Heart left ventricle (tissue), 16 donors: ENCODE results near the gene FBXO41. TPM values are rescaled to one million over a fixed set of nuclear protein-coding genes. Genes with fewer than 3 reads are reported as not detected.

Experiments used
- ATAC-seq, 4 donors: fragments of 200-7000 bp; cut with Tn5 transposase; one replicate each; pipeline ENCODE4 v1.9.1; 2020 to 2022; ENCODE audit warnings: moderate library complexity in 4 of 4, mild to moderate bottlenecking in 3 of 4, moderate number of reproducible peaks in 1 of 4
- DNase-seq, 5 donors: peaks; one replicate each; pipeline ENCODE4 v3.0.0-alpha.2; 2020
- H3K27ac ChIP-seq, 12 donors: fragments of 200-600 bp; sonication (generic) in 4 of 12; one replicate each; pipeline versions ENCODE4 v1.5.0 to v1.8.0; 2016 to 2022; ENCODE audit warnings: mild to moderate bottlenecking in 2 of 12
- H3K27me3 ChIP-seq, 9 donors: fragments of 200-600 bp; sonication (generic) in 2 of 9; one replicate each; pipeline versions ENCODE4 v1.5.1 to v1.8.0; 2016 to 2022; ENCODE audit warnings: mild to moderate bottlenecking in 3 of 9
- H3K36me3 ChIP-seq, 9 donors: fragments of 200-600 bp; sonication (generic) in 2 of 9; one replicate each; pipeline versions ENCODE4 v1.5.0 to v1.8.0; 2018 to 2022; ENCODE audit warnings: mild to moderate bottlenecking in 2 of 9
- H3K4me1 ChIP-seq, 12 donors: fragments of 200-600 bp; sonication (generic) in 4 of 12; one replicate each; pipeline versions ENCODE4 v1.5.0 to v1.8.0; 2016 to 2022; ENCODE audit warnings: mild to moderate bottlenecking in 3 of 12
- H3K4me3 ChIP-seq, 12 donors: fragments of 200-600 bp; sonication (generic) in 4 of 12; one replicate each; pipeline versions ENCODE4 v1.5.0 to v1.8.0; 2017 to 2022; ENCODE audit warnings: mild to moderate bottlenecking in 9 of 12, moderate library complexity in 4 of 12
- H3K9me3 ChIP-seq, 12 donors: fragments of 200-600 bp; sonication (generic) in 4 of 12; one replicate each; pipeline versions ENCODE4 v1.5.0 to v1.8.0; 2016 to 2022; ENCODE audit warnings: mild to moderate bottlenecking in 1 of 12
- POLR2A ChIP-seq, 2 donors: fragments of 450-650 bp; IDR thresholded peaks; one replicate each; pipeline ENCODE4 v1.6.1; 2017; ENCODE audit warnings: antibody characterized with exemption in 2 of 2, mild to moderate bottlenecking in 2 of 2, moderate library complexity in 2 of 2
- WGBS, 4 donors: extraction: QIAGEN DNeasy Blood & Tissue Kit in 2 of 4; methylation state at CpG; one replicate each; pipeline versions ENCODE4 v1.1.5 to v1.1.7; 2013 to 2018; 5-methylcytosine and 5-hydroxymethylcytosine counted together
- intact Hi-C, 10 donors: fragments of 100-400 bp; cut with DNase I; formaldehyde crosslinking; loops; one replicate each; pipeline versions ENCODE4 v1.11.1 to v1.14.2; 2022
- polyA plus RNA-seq, 2 donors: library from polyadenylated mRNA; stranded (reverse); fragments of 200-250 nt; gene quantifications; one replicate each; pipeline ENCODE4 v1.2.3, GENCODE V29; 2013
- total RNA-seq, 9 donors: library from RNA; depleted of rRNA in 2 of 9; stranded (reverse); fragments of >200 nt in 2 of 9; fragmentation: NEBNext Ultra II Directional in 3 of 9; extraction: Animal tissue kit (Norgen Biotek cat#: 25700) in 3 of 9; gene quantifications; one replicate each; pipeline versions ENCODE4 v1.1.0 to v1.2.4, GENCODE V29; 2016 to 2023
- TF ChIP-seq, protein P1 (sequence below), 12 donors: fragments of 200-600 bp; sonication (generic) in 4 of 12; IDR thresholded peaks; one replicate each; pipeline versions ENCODE4 v1.5.0 to v1.8.0; 2018 to 2022; ENCODE audit warnings: antibody characterized with exemption in 12 of 12, mild to moderate bottlenecking in 5 of 12
- donor health status: ischemic (EF 13 %, LVEDD 7.1; RV severe dilation, severe dysfunction).
- donor health status: healthy with polysubstance abuse.
- donor health status: DM: no; HTN: yes; CAD: no.
- donor health status: DM: no; HTN: no; CAD: no.
- donor health status: ischemic (EF 25% LVEDD 6.9; RV normal size, moderate dysfunction).
- donor health status: ischemic (EF 25% LVEDD 5.7; RV mildly dilated, moderate dysfunction).
- donor health status: healthy.
- donor health status: DM: yes; HTN: yes; CAD: no.
- donor health status: ischemic (EF 35%, LVEDD 5.7; RV mildly dilated, moderate dysfunction).
- donor health status: nonischemic (EF 11% LVEDD 7.7; RV severe dilation, severe dysfunction).
- donor health status: DM: yes; HTN: yes; CAD: no.
- donor health status: PGD.
- donor health status: ischemic (EF 29% LVEDD 5.4; RV normal size, mild dysfunction).
- donor health status: nonischemic (EF 23%, LVEDD 6.1; RV moderate dilation, normal function).

The FBXO41 gene
- total and polyA plus RNA-seq, 11 donors = 0.21 to 3.6 (median 0.57) TPM

DNA sequence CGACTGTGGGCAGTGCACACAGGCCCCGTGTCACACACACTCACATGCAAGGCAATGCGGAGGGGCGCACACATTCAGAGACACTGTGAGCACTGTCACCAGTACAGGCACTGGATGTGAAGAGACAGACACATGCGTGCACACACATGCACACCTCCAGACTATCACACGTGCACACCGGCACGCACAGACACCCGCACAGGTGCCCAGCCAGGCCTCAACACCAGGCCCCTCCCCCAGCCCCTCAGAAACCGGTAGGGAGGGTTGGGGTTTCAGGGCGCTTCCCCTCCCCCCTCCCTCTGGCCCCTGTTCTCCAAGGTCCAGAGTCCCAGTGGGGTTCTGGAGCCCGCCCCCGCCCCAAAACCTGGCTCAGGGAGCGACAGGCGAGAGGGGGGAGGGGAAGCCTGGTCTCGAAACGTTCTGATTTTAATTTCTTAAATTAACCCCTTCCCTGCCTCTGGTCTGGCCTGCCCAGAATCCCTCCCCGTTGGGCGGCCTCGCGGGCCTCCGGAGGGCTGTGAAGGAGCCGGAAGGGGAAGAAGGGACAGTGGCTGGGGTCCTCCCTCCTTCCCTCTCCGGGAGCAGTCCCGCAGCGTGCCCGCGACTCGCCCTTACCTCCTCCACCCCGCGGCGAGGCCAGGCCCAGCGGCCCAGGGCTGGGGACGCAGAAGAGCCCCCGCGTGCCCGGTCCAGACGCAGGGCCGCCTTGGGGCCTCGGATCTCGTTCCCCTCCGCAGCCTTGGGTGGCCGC lies 558 bp downstream of the FBXO41 start:
- TF ChIP-seq POLR2A (IDR thresholded peaks at IDR 0.05) = no peak
- TF ChIP-seq, protein P1, sequence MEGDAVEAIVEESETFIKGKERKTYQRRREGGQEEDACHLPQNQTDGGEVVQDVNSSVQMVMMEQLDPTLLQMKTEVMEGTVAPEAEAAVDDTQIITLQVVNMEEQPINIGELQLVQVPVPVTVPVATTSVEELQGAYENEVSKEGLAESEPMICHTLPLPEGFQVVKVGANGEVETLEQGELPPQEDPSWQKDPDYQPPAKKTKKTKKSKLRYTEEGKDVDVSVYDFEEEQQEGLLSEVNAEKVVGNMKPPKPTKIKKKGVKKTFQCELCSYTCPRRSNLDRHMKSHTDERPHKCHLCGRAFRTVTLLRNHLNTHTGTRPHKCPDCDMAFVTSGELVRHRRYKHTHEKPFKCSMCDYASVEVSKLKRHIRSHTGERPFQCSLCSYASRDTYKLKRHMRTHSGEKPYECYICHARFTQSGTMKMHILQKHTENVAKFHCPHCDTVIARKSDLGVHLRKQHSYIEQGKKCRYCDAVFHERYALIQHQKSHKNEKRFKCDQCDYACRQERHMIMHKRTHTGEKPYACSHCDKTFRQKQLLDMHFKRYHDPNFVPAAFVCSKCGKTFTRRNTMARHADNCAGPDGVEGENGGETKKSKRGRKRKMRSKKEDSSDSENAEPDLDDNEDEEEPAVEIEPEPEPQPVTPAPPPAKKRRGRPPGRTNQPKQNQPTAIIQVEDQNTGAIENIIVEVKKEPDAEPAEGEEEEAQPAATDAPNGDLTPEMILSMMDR (IDR thresholded peaks at IDR 0.05) = no peak
- Histone ChIP-seq H3K36me3 (no peaks in the 10 kb centered on the region), H3K4me1 (peaks cover 0 to 20% (median 8%) of the 10 kb centered on the region in 12 donors), H3K27me3 (peaks cover 0 to 41% (median 8%) of the 10 kb centered on the region in 9 donors), H3K9me3 (no peaks in the 10 kb centered on the region), H3K27ac (no peak overlapping the region), H3K4me3 (peak overlapping the region; percentile 46 to 78 (median 63))
- intact Hi-C loops = no loop called here
- 2 to 5% (median 4%) methylated on average over 17 to 43 of the region's 43 CpGs for WGBS, 4 donors
- DNase-seq (peak in 1 of 5 donors; percentile 71), ATAC-seq (peak in 3 of 4 donors; percentile 22 to 38 (median 28))

DNA sequence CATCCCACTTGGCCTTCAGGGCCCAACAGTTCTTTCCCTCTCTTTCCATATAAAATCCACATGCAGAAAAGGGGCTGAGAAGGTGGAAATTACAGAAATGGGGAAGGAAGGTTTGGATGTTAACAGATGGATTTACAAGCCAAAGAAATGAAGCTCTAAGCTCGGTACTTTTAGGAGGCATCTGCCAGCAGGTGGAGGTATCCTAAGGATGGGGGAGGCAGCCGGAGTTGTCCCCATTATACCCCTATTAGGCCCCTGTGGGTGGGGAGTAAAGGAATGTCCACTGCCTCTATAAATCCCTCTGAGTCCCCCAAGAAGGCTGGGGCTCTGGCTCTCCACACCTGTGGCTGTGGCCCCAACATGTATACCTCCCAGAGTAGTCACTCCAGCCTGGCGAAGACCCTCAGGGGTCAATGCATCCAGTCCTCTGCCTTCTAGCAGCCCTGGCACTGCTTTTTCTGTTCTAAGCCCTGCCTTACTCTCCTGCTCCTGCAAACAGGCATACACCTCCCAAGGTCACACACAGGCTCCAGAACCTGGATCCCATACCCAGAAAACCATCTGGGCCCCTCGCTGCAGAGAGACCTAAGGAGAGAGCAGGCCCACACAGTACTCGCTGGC lies 1.2 kb downstream of the FBXO41 start:
- Histone ChIP-seq H3K36me3 (no peaks in the 10 kb centered on the region), H3K9me3 (no peaks in the 10 kb centered on the region), H3K4me3 (peak overlapping the region in 1 of 12 donors; percentile 71), H3K27ac (no peak overlapping the region), H3K27me3 (peaks cover 0 to 35% (median 8%) of the 10 kb centered on the region in 9 donors), H3K4me1 (peaks cover 0 to 20% (median 8%) of the 10 kb centered on the region in 12 donors)
- intact Hi-C loops = no loop called here
- no peak for DNase-seq
- no peak for ATAC-seq
- TF ChIP-seq, protein P1 (IDR thresholded peaks at IDR 0.05) = no peak
- no peak for TF ChIP-seq POLR2A (IDR thresholded peaks at IDR 0.05)
- WGBS, 4 donors = 46 to 70% (median 54%) methylated on average over 5 of the region's 5 CpGs

GRCh38 chr2:73281244-73281643 lies 3.0 kb downstream of the FBXO41 start:
- no peak for DNase-seq
- Histone ChIP-seq H3K9me3 (no peaks in the 10 kb centered on the region), H3K4me3 (no peak overlapping the region), H3K4me1 (peaks cover 0 to 20% (median 8%) of the 10 kb centered on the region in 12 donors), H3K27me3 (peaks cover 0 to 21% (median 5%) of the 10 kb centered on the region in 9 donors), H3K27ac (no peak overlapping the region), H3K36me3 (no peaks in the 10 kb centered on the region)
- intact Hi-C loops = no loop called here
- ATAC-seq = no peak
- TF ChIP-seq, protein P1 (IDR thresholded peaks at IDR 0.05) = no peak
- TF ChIP-seq POLR2A (IDR thresholded peaks at IDR 0.05) = no peak

- DNase-seq (no peak), ATAC-seq (no peak)
- peaks cover 0 to 16% (median 5%) of the 10 kb centered on the region in 12 donors for H3K4me1 ChIP-seq
- H3K27ac ChIP-seq = no peak overlapping the region
- TF ChIP-seq POLR2A (IDR thresholded peaks at IDR 0.05) = no peak
- TF ChIP-seq, protein P1 (IDR thresholded peaks at IDR 0.05) = no peak
- 69 to 72% (median 69%) methylated on average over 9 of the region's 9 CpGs for WGBS, 4 donors
- no peaks in the 10 kb centered on the region for H3K36me3 ChIP-seq
- intact Hi-C loops = no loop called here
- no peaks in the 10 kb centered on the region for H3K9me3 ChIP-seq
- no peak overlapping the region for H3K4me3 ChIP-seq
- peaks cover 0 to 7% (median 0%) of the 10 kb centered on the region in 9 donors for H3K27me3 ChIP-seq
Measured at GRCh38 chr2:73279852-73280251, 4.4 kb downstream of the FBXO41 start.
